GM18502 (cell line): Measurements from ENCODE around the gene IGSF1.
"Not testable (repeated sequence)": the region's sequence is repeated elsewhere in the genome, so short reads cannot be mapped to it uniquely, and the experiment has no call there.

Experiments used
- ATAC-seq: cut with Tn5 transposase; IDR thresholded peaks from one replicate; pipeline ENCODE4 v1.9.1; 2021; ENCODE audit warnings: mild to moderate bottlenecking; ENCODE audit not compliant: unreplicated experiment, poor library complexity

IGSF1 gene

DNA sequence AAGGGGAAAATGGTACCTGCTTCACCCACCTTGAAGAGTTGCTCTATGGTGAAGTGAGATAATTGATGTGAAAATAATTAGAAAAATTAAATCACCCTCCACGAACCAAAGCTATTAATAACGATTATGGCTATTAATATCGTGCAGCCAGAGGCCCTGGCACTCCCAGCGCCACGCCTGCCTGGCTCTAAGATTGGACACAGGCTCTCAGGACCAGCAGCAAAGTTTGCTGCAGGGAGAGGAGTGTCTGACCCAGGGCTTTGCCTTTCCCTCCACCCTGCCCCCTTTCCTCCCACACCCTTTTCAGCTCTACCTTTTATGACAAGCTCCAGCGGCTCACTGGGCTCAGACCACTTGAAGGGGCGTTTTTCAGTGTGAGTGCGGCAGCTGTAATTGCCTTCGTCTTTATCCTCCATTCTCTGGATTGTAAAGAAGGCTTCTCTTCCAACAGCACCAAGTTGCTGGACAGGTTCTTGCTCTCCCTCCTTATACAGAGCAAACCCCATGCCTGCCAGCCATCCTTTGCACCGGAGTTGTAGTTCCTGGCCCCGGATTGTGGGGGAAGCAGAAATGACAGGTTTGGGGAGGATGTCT is 11.5 kb downstream of the IGSF1 start:
- no peak for ATAC-seq

DNA sequence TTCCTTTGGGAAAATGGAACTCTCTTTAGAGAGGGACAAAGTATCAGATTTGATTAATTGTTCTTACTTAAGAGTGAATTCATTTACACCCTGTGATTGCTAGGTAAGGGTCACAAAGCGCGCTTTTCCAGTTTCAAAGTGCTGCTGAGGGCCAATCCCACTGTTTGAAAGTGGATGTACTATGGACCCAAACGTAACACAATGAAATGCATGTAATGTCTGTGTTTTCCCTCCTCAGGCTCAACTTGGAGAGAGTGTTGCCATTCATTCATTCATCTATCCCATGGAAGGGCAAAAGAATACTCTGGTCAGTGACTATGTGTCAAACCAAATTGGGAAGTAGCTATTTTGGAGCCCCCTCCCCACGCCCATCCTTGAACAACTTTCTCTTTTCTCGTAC is 16.1 kb downstream of the IGSF1 start:
- ATAC-seq = no peak

DNA sequence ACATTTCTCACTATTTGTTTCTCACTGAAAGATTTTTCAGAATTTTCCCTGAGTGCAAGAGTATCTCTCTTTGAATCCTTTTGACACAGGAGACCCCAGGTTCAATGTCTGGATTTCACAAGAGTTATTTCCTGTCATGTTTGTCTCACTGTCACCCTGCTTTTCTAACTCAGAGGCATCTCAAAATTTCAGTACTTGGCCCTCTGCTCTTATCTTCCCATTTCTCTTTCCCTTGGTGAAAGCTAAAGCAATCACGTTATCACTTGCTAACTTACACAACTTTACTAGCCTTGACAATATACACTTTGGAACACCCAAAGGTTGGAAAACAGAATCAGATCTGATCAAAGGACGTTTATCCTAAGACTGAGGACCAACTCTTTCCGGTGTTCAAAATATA is 17.3 kb downstream of the IGSF1 start:
- no peak for ATAC-seq

DNA sequence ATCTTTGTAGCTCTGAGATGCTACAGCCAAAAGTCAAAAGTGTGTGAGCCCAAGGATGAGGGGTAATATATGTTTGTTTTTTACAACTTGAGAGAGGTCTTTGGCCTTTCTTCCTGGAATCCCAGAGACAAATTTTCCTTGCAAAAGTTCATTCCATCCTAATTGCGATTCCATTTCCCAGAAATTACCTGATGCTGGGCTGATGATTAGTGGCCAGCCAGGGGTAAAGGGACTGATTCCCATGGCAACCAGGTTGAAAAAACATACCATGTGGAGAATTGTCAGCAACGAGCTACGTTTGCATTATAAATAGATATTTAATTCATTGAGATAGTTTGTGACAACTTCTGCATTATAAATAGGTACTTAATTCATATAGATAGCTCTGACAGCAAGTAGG is 17.8 kb downstream of the IGSF1 start:
- no peak for ATAC-seq

DNA sequence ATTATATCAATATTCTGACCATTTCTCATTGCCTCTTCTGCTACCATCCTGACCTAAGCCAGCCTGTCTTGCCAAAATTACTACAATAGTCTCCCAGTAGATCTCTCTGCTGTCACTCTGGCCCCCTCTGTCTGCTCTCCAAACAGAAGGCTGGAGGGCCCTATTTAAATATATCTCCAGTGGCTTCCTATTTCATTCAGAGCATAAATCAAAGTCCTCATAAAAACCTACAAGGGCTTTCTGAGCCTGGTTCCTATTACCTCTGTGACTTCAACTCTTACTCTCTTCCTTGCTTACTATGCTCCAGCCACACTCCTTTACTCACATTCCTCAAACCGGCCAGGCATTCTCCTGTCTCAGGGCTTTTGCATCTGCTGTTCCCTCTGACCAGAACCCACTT is 19.0 kb downstream of the IGSF1 start:
- no peak for ATAC-seq

DNA sequence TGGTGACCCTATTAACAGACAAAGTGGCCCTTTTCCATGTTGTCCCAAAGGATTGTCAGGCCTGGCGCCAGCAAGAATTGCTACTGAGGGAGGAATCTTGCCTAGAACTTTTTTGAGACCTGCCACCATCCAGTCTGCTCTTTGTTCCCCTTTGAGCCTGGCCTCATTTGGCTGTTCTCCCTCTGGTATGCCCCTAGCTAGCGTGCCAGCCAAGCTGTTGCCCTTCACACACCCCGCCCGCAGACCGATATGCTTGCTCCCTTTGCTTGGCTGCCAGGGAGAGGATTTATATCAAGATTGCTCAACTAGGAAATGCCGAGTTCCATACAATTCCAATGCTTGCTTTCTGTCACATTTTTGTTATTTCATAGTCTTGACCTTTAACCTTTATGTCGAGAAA is 24.4 kb downstream of the IGSF1 start:
- ATAC-seq = no peak

DNA sequence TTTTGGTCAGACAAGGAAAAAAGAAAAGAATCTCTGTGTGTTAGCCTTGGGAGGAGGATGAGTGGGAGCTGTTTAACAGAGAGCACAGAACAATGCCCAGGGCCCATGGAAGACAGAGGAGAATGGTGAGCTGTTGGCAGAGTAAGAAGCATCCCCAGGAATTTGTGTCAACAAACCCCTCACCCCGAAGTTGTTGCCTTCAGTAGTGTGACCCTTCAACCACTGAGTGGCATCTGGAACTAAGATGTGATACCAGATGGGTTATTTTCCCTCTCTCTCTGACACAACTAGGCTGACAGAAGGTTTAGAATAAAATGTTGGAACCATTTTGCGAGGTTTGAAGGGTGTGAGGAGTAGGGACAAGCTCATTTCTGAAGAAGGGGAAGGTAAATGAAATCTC is 25.1 kb downstream of the IGSF1 start:
- no peak for ATAC-seq

DNA sequence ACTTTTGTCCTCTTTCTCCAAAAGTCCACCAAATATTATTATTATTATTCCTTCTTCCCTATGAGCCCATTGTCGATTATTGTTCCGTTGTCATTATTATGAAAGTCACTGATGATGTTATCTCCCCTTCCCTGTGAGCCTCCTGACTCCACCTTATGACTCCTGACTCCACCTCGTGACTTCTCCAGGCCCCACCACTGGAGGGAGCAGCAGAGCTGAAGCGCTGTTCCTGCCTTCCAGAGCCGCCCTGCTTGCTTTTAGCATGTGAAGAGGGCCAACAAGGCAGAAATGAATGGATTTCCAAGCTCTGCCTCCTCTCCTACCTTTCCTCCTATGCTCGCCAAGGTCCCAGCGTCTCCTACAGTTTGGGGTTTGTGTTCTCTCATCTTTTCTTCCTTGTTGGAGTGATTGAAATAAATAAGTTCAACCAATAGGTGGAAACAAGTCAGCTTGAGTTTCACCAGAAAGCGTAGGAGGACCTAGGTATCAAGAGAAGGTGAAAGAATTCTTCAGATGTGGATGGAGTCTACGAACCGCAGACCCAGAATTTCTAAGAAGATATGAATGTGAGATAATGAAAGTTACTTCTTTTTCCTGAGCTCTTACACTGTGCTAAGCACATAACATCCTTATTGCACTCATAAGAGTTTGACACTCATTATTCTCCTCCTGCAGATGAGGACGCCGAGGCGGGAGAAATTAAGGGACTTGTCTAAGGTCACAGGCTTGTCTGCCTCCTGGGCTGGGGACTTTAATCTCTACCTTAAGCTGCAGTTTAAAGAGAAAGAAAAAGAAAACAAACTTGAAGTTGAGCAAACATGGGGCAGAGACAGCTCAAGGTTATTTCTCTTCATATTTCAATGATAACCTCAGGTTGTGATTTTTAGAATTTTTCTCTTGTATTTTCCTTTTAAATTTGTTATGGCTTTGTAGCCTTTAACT is 26.1 kb downstream of the IGSF1 start:
- ATAC-seq = no peak

DNA sequence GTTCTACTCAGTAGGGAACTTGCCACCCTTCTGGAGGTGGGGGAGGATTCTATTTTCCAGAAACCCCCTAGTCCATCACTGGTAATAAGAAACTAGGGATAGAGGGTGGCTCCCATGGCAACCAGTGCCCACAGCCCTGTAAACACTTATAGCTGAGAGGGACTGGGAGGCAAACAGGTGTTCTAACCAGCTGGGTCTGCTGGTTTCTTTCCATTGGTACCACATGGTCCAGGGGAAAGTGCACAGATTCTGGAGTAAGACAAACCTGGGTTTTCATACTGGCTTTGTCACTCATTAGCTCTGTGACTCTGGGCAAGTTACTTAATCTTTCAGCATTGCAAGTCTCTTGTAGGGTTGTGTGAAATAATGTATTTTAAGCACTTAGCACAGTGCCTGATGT is 26.9 kb downstream of the IGSF1 start:
- ATAC-seq = no peak

DNA sequence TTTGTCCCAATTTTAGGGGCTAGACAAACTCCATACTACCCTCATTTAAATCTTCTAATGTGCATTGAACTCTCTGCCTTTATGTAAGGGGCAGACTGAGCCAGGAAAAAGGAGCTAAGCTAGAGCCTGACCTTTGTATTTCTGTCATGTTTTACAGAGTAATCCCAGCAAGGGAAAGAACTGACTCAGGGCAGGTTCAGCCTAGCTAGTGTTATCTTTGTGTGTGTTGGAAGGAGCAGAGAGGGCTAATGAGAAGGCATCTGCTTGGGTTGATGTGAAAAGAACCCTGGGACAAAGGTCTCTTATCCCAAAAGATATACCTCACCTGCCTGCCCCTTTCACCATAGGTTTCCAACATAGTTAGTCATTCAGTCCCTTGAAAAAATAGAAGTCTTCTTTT is 31.7 kb downstream of the IGSF1 start:
- ATAC-seq = no peak

DNA sequence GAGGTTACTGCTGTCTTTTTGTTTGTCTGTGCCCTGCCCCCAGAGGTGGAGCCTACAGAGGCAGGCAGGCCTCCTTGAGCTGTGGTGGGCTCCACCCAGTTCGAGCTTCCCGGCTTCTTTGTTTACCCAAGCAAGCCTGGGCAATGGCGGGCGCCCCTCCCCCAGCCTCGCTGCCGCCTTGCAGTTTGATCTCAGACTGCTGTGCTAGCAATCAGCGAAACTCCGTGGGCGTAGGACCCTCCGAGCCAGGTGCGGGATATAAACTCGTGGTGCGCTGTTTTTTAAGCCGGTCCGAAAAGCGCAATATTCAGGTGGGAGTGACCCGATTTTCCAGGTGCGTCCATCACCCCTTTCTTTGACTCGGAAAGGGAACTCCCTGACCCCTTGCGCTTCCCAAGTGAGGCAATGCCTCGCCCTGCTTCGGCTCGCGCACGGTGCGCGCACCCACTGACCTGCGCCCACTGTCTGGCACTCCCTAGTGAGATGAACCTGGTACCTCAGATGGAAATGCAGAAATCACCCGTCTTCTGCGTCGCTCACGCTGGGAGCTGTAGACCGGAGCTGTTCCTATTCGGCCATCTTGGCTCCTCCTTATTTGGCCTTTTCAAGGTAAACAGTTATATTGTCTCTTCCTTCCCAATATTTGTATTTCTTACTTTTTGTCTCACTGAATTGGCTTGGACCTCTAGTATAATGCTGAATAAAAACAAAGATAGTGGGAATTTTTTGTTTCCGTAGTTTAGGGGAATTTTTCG is 37.9 kb downstream of the IGSF1 start:
- ATAC-seq = not testable (repeated sequence)

DNA sequence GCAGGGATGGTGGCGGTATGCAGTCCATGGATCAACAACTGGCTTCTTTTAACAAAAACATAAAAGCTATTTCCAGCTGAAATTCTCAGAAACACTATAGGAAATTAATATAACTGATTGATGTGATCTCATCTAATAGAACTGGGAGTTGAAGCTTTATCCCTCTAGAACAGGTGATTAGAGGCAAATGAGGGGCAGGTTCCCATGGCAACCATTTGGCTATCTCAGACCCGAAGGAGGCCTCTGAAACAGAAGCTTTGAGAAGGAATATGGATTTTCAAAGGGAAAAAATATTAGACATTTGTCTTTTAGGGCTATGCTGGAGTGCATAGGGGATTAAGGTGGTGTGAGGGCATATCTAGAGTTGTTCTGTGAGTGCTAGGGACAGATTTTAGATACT is 50.0 kb downstream of the IGSF1 start:
- ATAC-seq = no peak

DNA sequence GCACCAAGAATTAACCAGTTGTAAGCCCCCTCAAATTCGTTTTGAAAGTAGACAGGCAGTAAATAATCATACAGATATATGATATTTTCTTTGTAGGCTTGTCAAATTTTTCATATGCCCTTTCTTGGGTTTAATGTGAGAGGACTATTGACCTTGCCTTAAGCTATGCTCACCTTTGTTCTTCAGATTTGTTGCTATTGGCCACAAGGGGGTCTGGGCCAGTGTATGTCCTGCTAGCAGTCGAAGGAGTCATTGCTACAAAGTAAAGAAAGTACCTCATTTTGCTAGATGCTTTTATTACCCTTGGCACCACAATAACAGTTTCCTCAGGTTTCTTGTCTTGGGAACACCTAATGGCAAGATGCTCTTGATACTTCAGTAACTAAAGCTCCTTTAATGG is 51.7 kb downstream of the IGSF1 start:
- no peak for ATAC-seq

DNA sequence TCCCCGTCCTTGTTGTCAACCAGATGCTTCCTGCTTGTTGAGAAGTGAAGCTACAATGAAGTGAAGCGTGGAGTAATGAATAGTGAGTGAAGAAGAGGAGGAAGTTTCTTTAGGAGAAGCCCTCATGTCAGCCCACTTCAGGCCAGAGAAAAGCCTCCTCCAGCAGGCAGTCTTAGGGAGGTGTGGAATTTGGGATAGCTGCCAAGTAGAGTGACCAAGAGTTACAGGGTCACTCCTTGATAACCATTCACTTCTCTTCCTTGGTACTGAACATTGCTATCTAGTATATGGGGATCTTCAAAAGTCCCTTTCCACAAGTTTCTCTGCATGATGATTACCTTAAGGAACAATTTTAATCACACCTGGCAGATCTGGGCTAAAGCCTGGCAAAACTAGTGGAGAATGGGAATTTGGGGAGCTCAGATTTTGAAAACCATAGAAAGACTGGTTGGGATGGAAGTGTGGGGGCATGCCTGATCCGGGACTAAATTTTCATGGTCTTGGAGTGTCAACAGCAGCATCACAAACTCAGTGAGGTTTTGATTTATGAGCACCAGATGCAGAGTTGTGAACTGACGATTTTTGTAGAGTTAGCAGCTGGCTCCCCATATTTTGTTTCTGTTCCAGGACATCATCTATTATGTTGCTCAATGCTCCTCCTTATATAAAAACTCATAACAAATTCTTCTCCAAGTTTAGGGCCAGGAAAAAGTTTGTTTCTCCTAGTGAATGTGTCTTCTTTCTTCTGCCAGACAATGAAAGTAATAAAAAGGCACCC is 53.1 kb downstream of the IGSF1 start:
- no peak for ATAC-seq

DNA sequence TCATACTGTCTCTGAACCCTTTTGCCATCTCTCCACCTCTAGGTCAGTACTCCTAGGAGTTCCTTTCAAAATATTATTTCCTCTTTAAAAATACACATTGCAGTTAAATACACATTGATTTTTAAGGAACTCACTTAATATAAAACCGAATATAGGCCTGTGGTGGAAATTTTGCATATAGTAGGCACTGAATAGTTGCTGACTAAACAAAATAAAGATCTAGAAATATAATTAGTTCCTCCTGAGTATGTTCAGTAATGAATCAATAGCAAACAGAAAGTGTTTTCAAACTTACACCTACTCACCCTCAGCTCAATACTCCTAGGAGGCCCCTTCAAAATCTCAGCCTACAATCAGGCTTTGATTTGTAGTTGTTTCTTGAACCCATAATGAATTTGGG is 61.5 kb downstream of the IGSF1 start:
- ATAC-seq = no peak

DNA sequence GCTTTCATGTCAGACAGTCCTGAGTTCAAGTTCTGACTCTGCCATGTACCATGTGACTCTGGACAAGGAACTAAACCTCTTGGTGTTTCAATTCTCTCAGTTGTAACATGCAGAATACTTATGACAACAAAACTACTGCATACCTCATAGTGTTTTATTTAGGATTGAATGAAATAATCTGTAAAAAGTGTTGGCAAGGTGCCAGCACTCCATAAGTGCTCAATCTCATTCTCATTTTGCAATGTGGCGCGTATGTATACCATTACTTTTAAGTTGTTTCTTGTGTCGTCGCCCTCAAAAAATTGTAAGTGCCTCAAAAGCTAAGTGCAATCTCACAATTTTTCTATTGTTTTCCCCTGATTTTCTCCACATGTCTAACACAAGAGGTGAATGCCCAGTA is 62.5 kb downstream of the IGSF1 start:
- ATAC-seq = no peak

DNA sequence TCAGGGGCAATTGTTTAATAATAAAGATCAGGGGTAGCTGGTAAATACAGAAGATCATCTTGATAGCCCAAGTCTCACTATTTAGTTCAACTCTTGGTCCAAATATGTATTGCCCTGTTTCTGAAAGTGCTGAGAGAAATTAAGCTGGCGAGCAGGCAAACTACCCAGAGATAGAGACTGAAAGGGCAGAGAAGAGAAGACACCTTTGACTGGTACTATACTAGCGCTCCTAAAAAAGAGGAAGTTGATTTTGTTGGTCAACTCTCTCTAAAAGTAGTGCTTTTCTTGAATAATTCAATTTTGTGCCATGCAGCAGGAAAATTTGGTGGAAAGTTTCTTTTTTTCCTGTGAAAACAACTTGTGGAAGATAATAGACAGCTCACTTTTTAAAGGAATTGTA is 64.0 kb downstream of the IGSF1 start:
- ATAC-seq = no peak
